MM.1S (cell line): ENCODE results near the gene SLC25A22.

Source experiments
- DNase-seq: peaks from one replicate; pipeline ENCODE4 v3.0.0-alpha.2; 2015
- H2AFZ ChIP-seq: fragments of 300-600 bp; sonication (generic); 2 replicates; pipeline ENCODE4 v1.6.0; 2016; ENCODE audit warnings: antibody characterized with exemption, low read length
- H3F3A ChIP-seq: fragments of 300-600 bp; sonication (generic); 2 replicates; pipeline ENCODE4 v1.6.1; 2016; ENCODE audit warnings: mild to moderate bottlenecking, antibody characterized with exemption, low read length, moderate library complexity, mixed read lengths; ENCODE audit not compliant: insufficient read depth
- H3K27ac ChIP-seq: fragments of 300-600 bp; sonication (generic); 2 replicates; pipeline ENCODE4 v1.5.1; 2016; ENCODE audit warnings: mild to moderate bottlenecking, low read length
- H3K27me3 ChIP-seq: fragments of 300-600 bp; sonication (generic); replicated peaks from 2 replicates; pipeline ENCODE4 v1.6.0; 2016; ENCODE audit warnings: low read length; ENCODE audit not compliant: insufficient read depth
- H3K36me3 ChIP-seq: fragments of 300-600 bp; sonication (generic); replicated peaks from 2 replicates; pipeline ENCODE4 v1.6.1; 2016; ENCODE audit warnings: mild to moderate bottlenecking, low read length, mixed read lengths; ENCODE audit not compliant: insufficient read depth
- H3K4me1 ChIP-seq: fragments of 300-600 bp; sonication (generic); 2 replicates; pipeline ENCODE4 v1.6.1; 2016; ENCODE audit warnings: low read length, mixed read lengths
- H3K4me2 ChIP-seq: fragments of 300-600 bp; sonication (generic); 2 replicates; pipeline ENCODE4 v1.6.0; 2016; ENCODE audit warnings: low read depth, low read length
- H3K4me3 ChIP-seq: fragments of 300-600 bp; sonication (generic); 2 replicates; pipeline ENCODE4 v1.5.1; 2016; ENCODE audit warnings: low read length, mixed read lengths
- H3K79me2 ChIP-seq: fragments of 300-600 bp; sonication (generic); 2 replicates; pipeline ENCODE4 v1.6.1; 2016; ENCODE audit warnings: mixed run types, low read length, mixed read lengths
- H3K9ac ChIP-seq: fragments of 300-600 bp; sonication (generic); 2 replicates; pipeline ENCODE4 v1.6.1; 2016; ENCODE audit warnings: low read length, mixed read lengths
- H3K9me2 ChIP-seq: fragments of 300-600 bp; sonication (generic); replicated peaks from 2 replicates; pipeline ENCODE4 v1.6.1; 2016; ENCODE audit warnings: mild to moderate bottlenecking, low read length, mixed read lengths; ENCODE audit not compliant: insufficient read depth
- H3K9me3 ChIP-seq: fragments of 300-600 bp; sonication (generic); replicated peaks from 2 replicates; pipeline ENCODE4 v1.6.1; 2016; ENCODE audit warnings: mild to moderate bottlenecking, low read length, mixed read lengths; ENCODE audit not compliant: insufficient read depth
- H4K20me1 ChIP-seq: fragments of 300-600 bp; sonication (generic); 2 replicates; pipeline ENCODE4 v1.6.1; 2016; ENCODE audit warnings: mild to moderate bottlenecking, low read length, moderate library complexity, mixed read lengths; ENCODE audit not compliant: insufficient read depth
- EZH2 ChIP-seq: fragments of 300-600 bp; sonication (generic); optimal IDR thresholded peaks from 2 replicates; pipeline ENCODE3; 2017; ENCODE audit warnings: low read depth, mild to moderate bottlenecking, antibody characterized with exemption, low read length, mixed read lengths
- EZH2phosphoT487 ChIP-seq: fragments of 300-600 bp; sonication (generic); IDR thresholded peaks from 2 replicates; pipeline ENCODE4 v1.6.1; 2018; ENCODE audit warnings: antibody characterized with exemption, low read length
- TF ChIP-seq, protein P1 (sequence below): fragments of 300-600 bp; sonication (generic); IDR thresholded peaks from 2 replicates; pipeline ENCODE4 v1.5.1; 2016; ENCODE audit warnings: antibody characterized with exemption, low read length, mixed read lengths

The SLC25A22 gene

DNA sequence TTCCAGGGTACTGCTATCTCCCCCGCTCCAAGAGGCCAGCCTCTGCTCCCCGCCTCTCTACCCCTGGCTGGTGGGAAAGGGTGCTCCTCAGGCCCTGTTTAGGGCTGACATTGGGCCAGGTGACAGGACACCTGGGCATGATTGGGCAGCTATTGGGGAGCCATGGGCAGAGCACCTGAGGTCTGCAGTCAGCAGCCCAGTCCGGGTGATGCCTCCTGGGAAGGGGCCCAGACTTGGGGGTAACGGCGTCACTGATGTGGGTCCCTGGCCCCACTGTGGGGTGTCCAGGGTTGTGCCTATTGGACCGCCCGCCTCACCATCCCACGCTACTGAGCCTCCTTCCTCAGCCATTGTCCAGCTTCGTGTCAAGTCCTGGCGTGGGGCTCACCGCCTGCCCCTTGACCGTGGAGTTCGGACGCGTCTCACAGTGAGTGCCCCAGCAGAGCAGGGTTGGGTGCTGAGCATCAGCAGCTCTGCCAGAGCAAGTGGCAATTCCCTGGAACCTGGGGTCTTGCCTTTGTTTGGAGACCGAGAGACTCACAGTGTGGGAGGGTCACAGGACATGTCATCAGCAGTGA, 18.0 kb downstream of the SLC25A22 start:
- Histone ChIP-seq H2AFZ (no peak overlapping the region), H3K9me3 (no peaks in the 10 kb centered on the region), H3K4me3 (no peak overlapping the region), H4K20me1 (no peaks in the 10 kb centered on the region), H3K79me2 (peaks cover 37% of the 10 kb centered on the region), H3F3A (no peaks in the 10 kb centered on the region), H3K4me2 (no peak overlapping the region), H3K9ac (no peak overlapping the region), H3K27me3 (no peaks in the 10 kb centered on the region), H3K9me2 (no peaks in the 10 kb centered on the region), H3K36me3 (no peaks in the 10 kb centered on the region; the same call in 1 of the 2 replicates), H3K27ac (no peak overlapping the region), H3K4me1 (peaks cover 3% of the 10 kb centered on the region; the same call in 1 of the 2 replicates)
- DNase-seq = no peak
- TF ChIP-seq, protein P1, sequence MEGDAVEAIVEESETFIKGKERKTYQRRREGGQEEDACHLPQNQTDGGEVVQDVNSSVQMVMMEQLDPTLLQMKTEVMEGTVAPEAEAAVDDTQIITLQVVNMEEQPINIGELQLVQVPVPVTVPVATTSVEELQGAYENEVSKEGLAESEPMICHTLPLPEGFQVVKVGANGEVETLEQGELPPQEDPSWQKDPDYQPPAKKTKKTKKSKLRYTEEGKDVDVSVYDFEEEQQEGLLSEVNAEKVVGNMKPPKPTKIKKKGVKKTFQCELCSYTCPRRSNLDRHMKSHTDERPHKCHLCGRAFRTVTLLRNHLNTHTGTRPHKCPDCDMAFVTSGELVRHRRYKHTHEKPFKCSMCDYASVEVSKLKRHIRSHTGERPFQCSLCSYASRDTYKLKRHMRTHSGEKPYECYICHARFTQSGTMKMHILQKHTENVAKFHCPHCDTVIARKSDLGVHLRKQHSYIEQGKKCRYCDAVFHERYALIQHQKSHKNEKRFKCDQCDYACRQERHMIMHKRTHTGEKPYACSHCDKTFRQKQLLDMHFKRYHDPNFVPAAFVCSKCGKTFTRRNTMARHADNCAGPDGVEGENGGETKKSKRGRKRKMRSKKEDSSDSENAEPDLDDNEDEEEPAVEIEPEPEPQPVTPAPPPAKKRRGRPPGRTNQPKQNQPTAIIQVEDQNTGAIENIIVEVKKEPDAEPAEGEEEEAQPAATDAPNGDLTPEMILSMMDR = no peak
- no peak for TF ChIP-seq EZH2
- no peak for TF ChIP-seq EZH2phosphoT487

DNA sequence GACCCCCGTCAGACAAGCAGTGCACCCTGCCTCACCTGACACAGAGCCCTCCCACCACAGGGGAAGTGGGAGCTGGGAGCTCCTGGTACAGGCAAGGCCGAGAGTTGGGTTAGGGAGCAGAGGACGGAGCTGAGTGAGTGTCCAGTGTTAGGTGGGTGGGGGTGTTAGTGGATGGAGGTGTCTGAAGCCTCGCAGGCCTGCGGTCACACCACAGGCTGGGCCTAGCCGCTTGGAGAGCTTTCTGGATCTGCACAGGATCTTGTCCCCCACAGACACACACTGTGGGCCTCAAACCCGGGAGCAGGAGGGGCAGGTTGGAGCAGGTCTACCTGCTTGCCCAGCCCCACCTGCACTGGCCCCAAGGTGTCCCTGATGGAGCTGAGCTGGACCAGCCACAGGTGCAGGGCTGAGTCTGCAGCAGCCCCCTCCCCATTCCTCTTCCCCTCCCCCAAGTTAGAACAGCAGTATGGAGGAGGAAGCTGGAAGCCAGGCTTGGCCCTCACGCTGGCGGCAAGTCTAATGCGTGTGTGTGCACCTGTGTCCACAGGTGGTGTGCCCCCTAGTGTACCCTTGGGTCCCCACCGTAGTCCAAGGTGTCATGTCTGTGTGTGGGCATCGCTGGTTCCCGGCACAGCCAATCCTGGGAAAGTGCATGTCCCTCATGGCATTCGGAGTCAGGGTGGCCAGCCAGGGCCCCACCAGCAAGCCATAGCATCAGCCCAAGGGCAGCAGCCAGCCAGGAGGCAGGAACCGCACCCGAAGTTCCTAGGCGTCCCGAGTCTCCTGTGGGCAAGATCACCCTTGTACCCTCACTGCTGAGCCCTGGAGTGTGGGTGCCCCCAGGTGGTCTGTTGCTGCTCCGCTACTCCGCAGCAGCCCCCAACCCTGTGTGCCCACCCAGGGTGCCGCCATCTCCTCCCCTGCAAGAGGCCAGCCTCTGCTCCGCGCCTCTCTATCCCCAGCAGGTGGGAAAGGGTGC, 18.8 kb downstream of the SLC25A22 start:
- Histone ChIP-seq H3K27me3 (no peaks in the 10 kb centered on the region), H3K27ac (no peak overlapping the region), H3F3A (no peaks in the 10 kb centered on the region), H3K79me2 (peaks cover 44% of the 10 kb centered on the region), H4K20me1 (no peaks in the 10 kb centered on the region), H3K36me3 (peaks cover 1% of the 10 kb centered on the region; the same call in 1 of the 2 replicates), H3K9me2 (no peaks in the 10 kb centered on the region), H3K4me2 (no peak overlapping the region), H3K4me3 (no peak overlapping the region), H2AFZ (no peak overlapping the region), H3K9me3 (no peaks in the 10 kb centered on the region), H3K9ac (no peak overlapping the region), H3K4me1 (peaks cover 3% of the 10 kb centered on the region; the same call in 1 of the 2 replicates)
- no peak for DNase-seq
- TF ChIP-seq EZH2phosphoT487 (no peak), EZH2 (no peak)

DNA sequence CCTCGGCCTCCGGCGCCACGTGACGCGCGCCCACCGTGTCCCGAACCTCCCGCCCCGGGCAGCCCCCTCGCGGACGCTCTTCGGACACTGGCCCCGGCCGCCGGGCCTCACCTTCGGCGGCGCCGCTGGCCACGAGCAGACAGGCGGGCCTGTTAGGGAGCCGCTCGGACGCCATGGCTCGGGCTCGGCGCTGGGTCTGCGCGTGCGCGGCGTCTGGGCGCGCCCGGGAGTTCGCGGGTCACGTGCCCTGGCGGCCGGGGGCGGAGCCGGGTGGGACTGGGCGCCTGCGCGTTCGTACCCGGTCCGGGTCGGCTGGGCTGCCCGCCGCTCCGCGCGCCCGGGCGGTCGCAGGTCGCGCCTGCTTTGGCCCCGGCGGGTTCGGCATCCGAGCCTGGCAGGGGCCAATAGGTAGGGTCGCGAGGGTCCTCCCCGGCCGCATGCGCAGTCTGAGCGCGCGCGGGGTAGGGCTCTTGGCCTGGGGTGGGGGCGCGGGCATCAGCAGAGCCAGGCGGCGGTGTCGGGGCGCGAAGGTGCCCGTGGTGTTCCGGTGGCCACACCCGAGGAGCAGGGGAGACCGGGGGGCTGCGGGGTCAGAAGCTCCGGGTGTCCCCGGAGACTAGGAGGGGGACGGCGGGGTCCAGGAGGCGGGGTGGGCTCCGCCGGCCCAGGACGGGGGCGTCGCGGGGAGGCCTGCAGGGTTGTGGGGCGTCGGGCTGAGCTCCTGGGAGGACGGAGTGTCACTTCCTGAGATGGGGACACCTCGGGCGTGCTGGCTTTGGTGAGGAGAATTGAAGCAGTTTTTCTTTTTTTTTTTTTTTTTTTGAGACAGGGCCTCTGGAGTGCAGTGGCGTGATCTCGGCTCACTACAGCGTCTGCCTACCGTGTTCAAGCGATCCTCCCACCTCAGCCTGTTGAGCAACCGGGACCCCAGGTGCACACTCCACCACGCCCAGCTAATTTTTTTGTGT, 20.5 kb downstream of the SLC25A22 start, which contains the start of gene GATD1:
TSS of gene GATD1 (minus strand) at position 200 of the 968 bp plus-strand sequence. CDS start at position 175, 25 bp downstream.
- Histone ChIP-seq H3K27me3 (no peaks in the 10 kb centered on the region), H3K9ac (peak within 1 kb of the TSS; percentile 90), H2AFZ (peak within 1 kb of the TSS; percentile 91), H3K4me2 (peak within 1 kb of the TSS; percentile 95), H3K9me3 (no peaks in the 10 kb centered on the region), H3K27ac (peak within 1 kb of the TSS; percentile 0; the same call in 1 of the 2 replicates), H3K4me3 (peak within 1 kb of the TSS; percentile 92), H3K9me2 (no peaks in the 10 kb centered on the region), H3K4me1 (peaks cover 3% of the 10 kb centered on the region; the same call in 1 of the 2 replicates), H3K36me3 (peaks cover 4% of the 10 kb centered on the region), H3K79me2 (peaks cover 61% of the 10 kb centered on the region), H4K20me1 (no peaks in the 10 kb centered on the region; the same call in 1 of the 2 replicates), H3F3A (no peaks in the 10 kb centered on the region)
- peak; percentile 93 for DNase-seq
- TF ChIP-seq, protein P1 = no peak
- TF ChIP-seq EZH2phosphoT487 = no peak
- no peak for TF ChIP-seq EZH2
